Muscle of arm (tissue), 12 donors: ENCODE data around the gene ABCC5. TPM values are rescaled to one million over a fixed set of nuclear protein-coding genes. Genes with fewer than 3 reads are reported as not detected.

Experiments
- DNase-seq: peaks from one replicate; pipeline ENCODE4 v3.0.0-alpha.2; 2013
- polyA plus RNA-seq, 12 donors: library from polyadenylated mRNA; unstranded; fragments of 120-200 nt; gene quantifications; one replicate each; pipeline ENCODE4 v1.2.1, GENCODE V29; 2013; ENCODE audit not compliant: insufficient read length in 12 of 12

The ABCC5 gene
- polyA plus RNA-seq, 12 donors: 17.0 to 42.6 (median 25.5) TPM; not detected in 1

GRCh38 chr3:183984127-183984740 is 33.5 kb downstream of the ABCC5 start:
- no peak for DNase-seq

DNA sequence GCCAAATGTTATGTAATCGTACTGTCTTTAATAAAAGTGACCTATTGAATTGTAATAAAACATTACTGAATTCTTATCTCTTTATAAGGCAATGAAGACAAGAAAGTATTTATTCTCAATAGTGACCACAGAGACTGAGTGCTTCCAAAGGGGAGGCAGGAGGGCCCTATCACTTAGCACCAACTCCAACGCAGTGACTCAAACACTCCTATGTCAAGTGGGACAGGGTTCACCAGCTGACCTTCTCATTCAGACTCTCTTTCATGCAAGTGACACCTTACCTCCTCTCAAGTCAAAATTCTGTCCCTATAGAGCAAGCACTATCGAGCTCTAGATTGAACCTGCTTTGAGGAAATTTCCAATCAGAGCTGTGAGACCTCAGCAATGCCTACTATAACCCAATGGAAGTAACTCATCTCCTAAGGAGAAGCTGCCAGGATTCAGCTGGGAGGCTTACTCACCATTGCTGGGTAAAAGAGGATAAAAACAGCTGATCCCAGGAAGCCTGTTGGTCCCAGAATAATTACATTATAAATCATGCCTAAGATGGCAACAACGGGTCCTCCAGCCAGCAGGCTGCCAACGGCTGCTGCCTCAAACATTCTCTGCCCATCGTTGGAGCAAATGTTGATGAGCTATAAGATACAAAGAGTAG is 35.6 kb downstream of the ABCC5 start:
- no peak for DNase-seq

DNA sequence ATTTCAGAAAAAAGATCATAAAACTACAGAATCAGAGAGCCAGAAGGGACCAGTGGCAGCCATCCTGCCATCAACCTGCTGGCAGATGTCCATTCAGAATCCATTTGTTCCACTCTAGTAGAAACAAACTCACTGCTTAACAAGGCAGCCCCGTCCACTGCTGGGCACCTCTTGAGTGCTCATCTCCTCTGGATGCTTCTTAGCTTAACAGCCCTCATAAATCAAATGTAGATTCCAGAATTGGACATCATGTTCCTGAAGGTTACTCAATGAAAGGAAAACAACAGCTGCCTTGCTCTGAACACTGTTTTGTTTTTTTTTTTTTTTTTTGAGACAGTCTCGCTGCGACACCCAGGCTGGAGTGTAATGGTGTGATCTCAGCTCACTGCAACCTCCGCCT is 37.3 kb downstream of the ABCC5 start:
- no peak for DNase-seq

- DNase-seq: no peak
Observed at GRCh38 chr3:183975981-183976662, 41.6 kb downstream of the ABCC5 start.

DNA sequence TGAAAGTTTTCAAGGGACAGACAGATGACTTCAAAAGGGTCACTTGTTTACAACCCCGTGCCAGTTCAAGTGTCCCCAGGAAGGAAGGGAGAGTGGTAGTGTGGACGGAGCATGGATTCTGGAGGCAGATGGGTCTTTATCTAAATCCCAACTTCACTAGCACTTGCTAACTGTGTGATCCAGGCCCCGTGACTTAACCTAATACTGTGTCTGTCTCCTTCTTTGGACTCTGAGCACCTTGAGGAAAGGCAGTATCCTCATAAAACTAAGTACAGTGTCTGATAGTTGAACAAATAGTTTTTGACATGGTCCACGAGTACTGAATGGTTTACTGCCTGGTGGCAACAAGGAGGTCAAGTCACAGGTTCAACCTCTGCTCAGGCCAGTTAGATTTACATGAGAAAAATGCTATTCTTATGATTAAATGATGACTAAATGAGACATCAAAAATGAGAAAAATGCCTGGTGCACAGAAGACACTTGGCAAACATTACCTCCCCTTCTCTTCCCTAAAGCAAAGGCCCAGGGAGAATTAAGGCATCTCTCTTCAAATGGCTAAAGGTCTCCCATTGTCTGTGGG is 48.9 kb downstream of the ABCC5 start:
- no peak for DNase-seq

DNA sequence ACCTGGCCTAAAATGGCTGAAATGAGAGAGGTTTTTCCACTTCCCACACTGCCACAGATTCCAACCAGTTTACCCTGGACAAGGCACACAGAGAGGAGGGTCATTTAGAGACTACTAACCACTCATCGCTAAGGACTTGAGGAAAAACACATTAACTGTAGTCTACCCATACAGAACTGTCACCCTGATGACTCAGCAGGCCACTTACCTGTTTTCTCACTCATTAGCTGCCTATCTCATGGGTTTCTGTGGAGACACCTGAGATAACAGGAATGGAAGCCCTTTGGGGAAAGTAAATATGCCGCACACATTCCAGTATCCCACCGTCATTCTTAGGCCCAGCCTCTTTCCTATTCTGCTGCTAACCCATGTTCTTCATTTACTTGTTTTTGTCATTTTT is 50.0 kb downstream of the ABCC5 start:
- no peak for DNase-seq

- no peak for DNase-seq
Observed at GRCh38 chr3:183966361-183966791, 51.3 kb downstream of the ABCC5 start.

GRCh38 chr3:183962807-183963206 is 54.9 kb downstream of the ABCC5 start:
- DNase-seq: no peak

GRCh38 chr3:183959214-183959613 is 58.5 kb downstream of the ABCC5 start:
- DNase-seq: no peak

DNA sequence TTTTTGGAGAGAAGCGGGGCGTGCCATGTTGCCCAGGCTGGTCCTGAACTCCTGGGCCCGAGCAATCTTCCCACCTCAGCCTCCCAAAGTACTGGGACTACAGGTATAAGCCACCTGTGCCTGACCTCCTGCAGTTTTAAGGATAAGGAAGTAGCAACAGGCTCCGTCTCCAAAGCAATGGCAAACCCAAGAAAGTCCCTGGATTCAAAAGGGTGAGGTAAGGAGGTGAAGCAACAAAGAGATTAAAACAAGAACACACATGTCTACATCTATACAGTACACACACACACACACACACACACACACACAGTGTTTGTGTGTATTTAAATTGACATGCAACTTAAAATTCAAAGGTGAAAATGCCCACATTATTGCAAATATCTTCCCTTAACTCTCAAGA is 58.9 kb downstream of the ABCC5 start:
- DNase-seq: no peak

DNA sequence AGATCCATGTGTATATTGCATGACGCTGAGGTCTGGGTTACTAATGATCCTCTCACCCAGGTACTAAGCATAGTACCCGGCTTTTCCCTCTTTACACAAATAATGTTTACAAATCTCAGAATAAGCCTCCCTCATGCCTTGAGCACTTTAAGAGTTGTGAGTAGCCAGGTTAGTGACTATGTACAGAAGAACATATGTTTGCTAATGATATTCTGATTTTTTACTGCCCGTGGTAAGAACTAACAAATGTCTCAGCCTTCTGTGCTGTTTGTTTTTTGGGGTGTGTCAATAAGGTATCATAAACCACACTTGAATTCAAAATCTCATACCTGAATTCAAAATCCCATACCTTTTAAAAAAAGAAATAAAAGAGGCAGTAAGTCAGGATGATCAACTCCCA is 59.5 kb downstream of the ABCC5 start:
- DNase-seq: no peak

- no peak for DNase-seq
Observed at GRCh38 chr3:183954875-183955274, 62.8 kb downstream of the ABCC5 start.

DNA sequence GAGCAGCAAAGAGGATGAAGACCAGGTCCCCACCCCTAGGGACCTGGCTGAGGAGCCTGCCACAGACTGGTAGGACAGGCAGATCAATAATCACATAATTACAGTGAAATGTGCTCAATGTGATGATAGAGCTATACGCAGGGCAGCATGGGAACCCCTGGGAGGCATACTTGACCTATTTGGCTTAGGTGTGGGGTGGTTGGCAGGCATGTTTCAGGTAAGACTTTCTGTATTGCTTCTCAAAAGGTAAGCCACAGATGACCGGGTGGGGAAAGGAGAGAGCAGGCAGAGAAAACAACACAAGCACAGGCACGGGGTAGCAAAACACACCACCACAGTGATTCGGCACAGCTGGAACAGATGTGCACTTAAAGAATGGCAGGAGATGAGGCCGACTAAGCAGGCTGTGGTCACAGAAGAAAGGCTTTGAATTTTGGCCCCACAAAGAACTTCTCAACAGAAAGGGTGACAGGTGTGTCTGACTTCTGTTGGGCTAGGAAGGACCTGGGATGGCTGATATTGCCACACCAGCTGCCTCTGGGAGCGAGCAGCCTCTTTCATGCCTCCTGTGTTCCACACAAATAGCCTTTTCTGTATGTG is 64.1 kb downstream of the ABCC5 start:
- DNase-seq: no peak

DNA sequence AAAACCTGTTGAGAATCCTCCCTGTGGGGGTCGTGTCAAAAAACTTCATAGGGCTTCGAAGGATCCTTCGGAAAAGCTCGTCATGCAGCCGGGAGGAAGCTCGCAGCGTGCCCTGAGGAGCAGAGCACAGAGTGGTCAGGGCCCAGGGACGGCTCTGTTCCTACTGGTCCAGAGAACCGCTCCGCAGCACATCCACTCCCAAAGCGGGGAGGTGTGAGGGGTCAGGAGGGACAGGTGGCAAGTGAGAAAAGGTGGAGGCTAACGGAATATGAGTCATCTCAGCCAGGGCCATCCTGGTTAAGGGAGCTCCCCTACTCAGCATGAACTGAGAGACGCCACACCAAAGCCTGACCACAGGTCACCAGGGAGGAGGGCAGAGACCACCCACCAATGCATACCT is 66.2 kb downstream of the ABCC5 start:
- no peak for DNase-seq

GRCh38 chr3:183949690-183950089 is 68.0 kb downstream of the ABCC5 start:
- DNase-seq: no peak

DNA sequence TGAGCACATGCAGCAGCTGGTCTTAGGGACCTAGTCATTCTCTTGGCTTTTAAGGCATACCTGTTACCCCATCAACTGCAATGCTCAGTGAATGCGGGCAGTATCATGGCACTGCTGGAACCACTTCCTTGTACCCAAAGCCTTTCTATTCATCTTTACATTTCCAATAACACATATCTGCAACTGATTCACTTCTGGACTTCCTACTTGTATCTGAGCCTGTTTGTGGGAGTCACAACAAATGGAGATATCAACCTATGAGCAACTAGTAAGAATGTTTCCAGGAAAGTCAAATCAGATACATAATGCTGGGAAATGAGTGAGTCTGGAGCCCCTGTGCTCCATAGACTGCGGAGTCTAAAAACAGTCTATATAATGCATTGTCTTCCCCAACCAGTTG is 71.6 kb downstream of the ABCC5 start:
- no peak for DNase-seq

DNA sequence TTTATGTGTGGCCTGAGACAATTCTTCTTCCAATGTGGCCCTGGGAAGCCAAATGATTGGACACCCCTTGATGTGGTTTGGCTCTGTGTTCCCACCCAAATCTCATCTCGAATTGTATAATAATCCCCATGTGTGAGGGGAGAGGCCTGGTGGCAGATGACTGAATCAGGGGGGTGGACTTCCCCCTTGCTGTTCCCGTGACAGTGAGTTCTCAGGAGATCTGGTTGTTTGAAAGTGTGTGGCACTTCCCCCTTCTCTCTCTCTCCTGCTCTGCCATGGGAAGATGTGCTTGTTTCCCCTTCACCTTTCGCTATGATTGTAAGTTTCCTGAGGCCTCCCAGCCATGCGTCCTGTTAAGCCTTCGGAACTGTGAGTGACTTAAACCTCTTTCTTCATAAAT is 72.9 kb downstream of the ABCC5 start:
- DNase-seq: no peak

GRCh38 chr3:183943739-183944138 is 73.9 kb downstream of the ABCC5 start:
- no peak for DNase-seq

- DNase-seq: no peak
Observed at GRCh38 chr3:183941216-183941615, 76.5 kb downstream of the ABCC5 start.

DNA sequence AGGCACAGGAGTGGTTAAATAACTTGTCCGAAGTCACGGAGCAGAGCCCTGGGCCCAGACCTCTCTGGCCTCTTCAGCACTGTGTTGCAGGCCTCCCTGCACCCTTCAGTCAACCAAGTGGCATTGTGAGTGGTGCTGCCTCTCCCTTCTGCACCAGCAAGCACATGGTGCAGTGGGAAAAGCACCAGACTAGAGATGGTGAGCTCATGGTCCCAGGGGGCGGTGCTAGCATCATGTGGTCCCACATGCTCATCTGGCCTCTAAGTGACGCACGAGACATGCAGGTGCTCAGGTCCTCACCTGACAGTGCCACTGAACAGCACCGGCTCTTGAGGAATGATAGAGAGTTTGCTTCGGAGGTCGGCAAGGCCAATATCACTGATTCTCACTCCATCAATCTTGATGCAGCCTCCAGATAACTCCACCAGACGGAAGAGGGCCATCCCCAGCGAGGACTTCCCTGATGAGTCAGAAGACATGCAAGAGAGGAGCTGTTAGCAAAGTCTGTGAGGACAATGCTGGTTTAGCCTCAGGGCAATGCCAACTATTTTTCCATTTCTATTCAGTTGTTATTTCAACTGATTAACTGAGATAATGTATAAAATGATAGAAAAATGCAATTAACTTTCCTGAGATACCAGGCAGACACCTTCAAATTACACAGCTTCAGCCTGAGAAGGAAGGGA is 79.9 kb downstream of the ABCC5 start:
- DNase-seq: no peak

DNA sequence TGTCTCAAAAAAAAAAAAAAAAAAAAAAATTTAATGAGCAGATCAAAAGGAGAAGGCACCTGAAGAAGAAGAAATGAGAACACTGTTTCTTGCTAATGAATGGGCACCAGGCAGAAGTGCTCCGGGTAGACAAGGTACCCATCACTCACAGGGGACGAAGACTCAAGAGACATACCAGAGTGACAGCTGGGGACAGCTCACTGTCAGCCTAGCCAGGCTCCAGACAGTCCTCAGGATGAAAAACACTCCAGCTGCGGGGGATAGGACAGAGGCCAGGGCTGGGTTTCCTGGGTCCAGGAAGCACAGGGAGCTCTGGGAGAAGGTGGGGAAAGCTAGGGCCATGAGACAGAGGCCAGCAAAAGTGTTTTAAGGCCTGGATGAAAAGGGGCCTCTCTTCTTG is 84.5 kb downstream of the ABCC5 start:
- DNase-seq: no peak

DNA sequence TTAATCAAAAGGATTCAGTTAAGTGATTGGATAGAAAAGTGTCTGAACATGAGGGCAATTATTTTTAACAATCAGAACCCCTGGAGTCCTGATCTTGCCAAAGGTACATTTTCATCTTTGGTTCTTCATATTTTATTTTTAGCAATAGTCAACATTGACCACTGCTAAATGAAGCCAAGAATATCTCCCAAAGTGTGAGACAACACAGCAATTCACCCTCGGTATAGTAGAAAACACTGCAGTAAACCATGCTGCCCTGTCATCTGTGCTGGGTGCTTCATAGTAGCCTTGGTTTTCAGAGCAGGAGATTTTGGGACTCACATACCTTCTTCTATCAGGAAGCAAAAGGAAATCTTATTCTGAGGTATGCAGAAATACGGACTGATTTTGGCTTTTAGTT is 85.8 kb downstream of the ABCC5 start:
- DNase-seq: no peak
